OCI-LY7 (cell line): Measurements from ENCODE around the gene DPF3. TPM values are rescaled to one million over a fixed set of nuclear protein-coding genes. Genes with fewer than 3 reads are reported as not detected.

Source experiments
- BruUV-seq: library from RNA; stranded (reverse); fragments of 400-500 nt; replicated peaks from 2 replicates; lab custom pipeline; 2021; lab: Mats Ljungman, UMichigan
- CTCF ChIA-PET: fragments of 300-600 bp; sonication (Branson Sonifier 250); formaldehyde crosslinking; loops from one replicate; lab custom pipeline; 2022; ENCODE audit warnings: antibody characterized with exemption; ENCODE audit not compliant: unreplicated experiment; lab: Charles Lee
- POLR2A ChIA-PET: fragments of 300-600 bp; sonication (Branson Sonifier 250); formaldehyde crosslinking; loops from one replicate; lab custom pipeline; 2022; ENCODE audit warnings: antibody characterized with exemption; lab: Charles Lee
- DNase-seq: peaks from one replicate; pipeline ENCODE4 v3.0.0-alpha.2; 2015; ENCODE audit warnings: low spot score
- H2AFZ ChIP-seq: fragments of 200-600 bp; sonication (generic), shearing (Covaris generic); 2 replicates; pipeline ENCODE4 v1.6.1; 2014; ENCODE audit warnings: mild to moderate bottlenecking, antibody characterized with exemption, low read length, moderate library complexity
- H3K27ac ChIP-seq: fragments of 200-600 bp; sonication (generic); 2 replicates; pipeline ENCODE4 v1.5.1; 2014; ENCODE audit warnings: mixed run types, low read depth, mild to moderate bottlenecking, moderate library complexity, low read length, inconsistent platforms; ENCODE audit not compliant: poor library complexity, severe bottlenecking
- H3K36me3 ChIP-seq: fragments of 200-600 bp; sonication (generic); 2 replicates; pipeline ENCODE4 v1.6.1; 2014; ENCODE audit warnings: mild to moderate bottlenecking, antibody characterized with exemption, low read length, moderate library complexity, mixed read lengths; ENCODE audit not compliant: insufficient read depth
- H3K4me1 ChIP-seq: fragments of 200-600 bp; sonication (generic); 2 replicates; pipeline ENCODE4 v1.5.1; 2014; ENCODE audit warnings: mild to moderate bottlenecking, low read length; ENCODE audit not compliant: insufficient read depth, poor library complexity, severe bottlenecking
- H3K4me2 ChIP-seq: fragments of 200-600 bp; sonication (generic); 2 replicates; pipeline ENCODE4 v1.6.1; 2014; ENCODE audit warnings: mild to moderate bottlenecking, low read length
- H3K4me3 ChIP-seq: fragments of 200-600 bp; sonication (generic); 2 replicates; pipeline ENCODE4 v1.5.1; 2014; ENCODE audit warnings: mild to moderate bottlenecking, low read depth, low read length; ENCODE audit not compliant: poor library complexity, severe bottlenecking
- H3K79me2 ChIP-seq: fragments of 200-600 bp; sonication (generic); 2 replicates; pipeline ENCODE4 v1.6.1; 2016; ENCODE audit warnings: low read depth, mild to moderate bottlenecking, low read length, moderate library complexity, mixed read lengths; ENCODE audit not compliant: insufficient read depth
- H3K9me2 ChIP-seq: fragments of 200-600 bp; sonication (generic); 2 replicates; pipeline ENCODE4 v1.6.1; 2016; ENCODE audit warnings: mild to moderate bottlenecking, low read length, mixed read lengths; ENCODE audit not compliant: insufficient read depth
- H3K9me3 ChIP-seq: fragments of 200-600 bp; sonication (generic); 2 replicates; pipeline ENCODE4 v1.6.1; 2014; ENCODE audit warnings: mild to moderate bottlenecking, mixed run types, low read length, mixed read lengths
- H4K20me1 ChIP-seq: fragments of 200-600 bp; sonication (generic); 2 replicates; pipeline ENCODE4 v1.6.1; 2014; ENCODE audit warnings: mild to moderate bottlenecking, antibody characterized with exemption, low read length, moderate library complexity, mixed read lengths; ENCODE audit not compliant: insufficient read depth
- CTCF ChIP-seq: fragments of 200-600 bp; sonication (generic); conservative IDR thresholded peaks from 2 replicates; pipeline ENCODE4 v1.5.1; 2014; ENCODE audit warnings: mild to moderate bottlenecking, antibody characterized with exemption, low read length, moderate library complexity, mixed read lengths
- EZH2phosphoT487 ChIP-seq: fragments of 200-600 bp; sonication (generic); IDR thresholded peaks from 2 replicates; pipeline ENCODE4 v1.6.1; 2018; ENCODE audit warnings: low read depth, borderline replicate concordance, mild to moderate bottlenecking, mixed run types, antibody characterized with exemption, low read length, moderate library complexity, mixed read lengths
- intact Hi-C: fragments of 100-400 bp; cut with micrococcal nuclease; formaldehyde crosslinking; loops from one replicate; pipeline ENCODE4 v1.10.0; 2022; ENCODE audit not compliant: unreplicated experiment
- total RNA-seq, 2 experiments: library from RNA; depleted of rRNA in 1 of 2; stranded (reverse); fragments of >200 nt in 1 of 2; shearing (Covaris generic) in 1 of 2; gene quantifications; 2 replicates each; pipeline ENCODE4 v1.2.3, GENCODE V29; 2014 to 2022

The DPF3 gene
- total RNA-seq, 2 experiments from 2014 or later: 0.42 TPM; not detected in 1

GRCh38 chr14:72630374-72630773 lies 263.5 kb downstream of the DPF3 start:
- intact Hi-C loops: no loop called here
- Histone ChIP-seq H2AFZ (no peak overlapping the region), H3K79me2 (no peaks in the 10 kb centered on the region), H3K4me1 (no peaks in the 10 kb centered on the region), H3K9me2 (no peaks in the 10 kb centered on the region), H3K4me3 (no peak overlapping the region), H4K20me1 (no peaks in the 10 kb centered on the region), H3K9me3 (peaks cover 13% of the 10 kb centered on the region), H3K27ac (no peak overlapping the region), H3K36me3 (no peaks in the 10 kb centered on the region), H3K4me2 (no peak overlapping the region)
- TF ChIP-seq EZH2phosphoT487 (no peak), CTCF (no peak)
- POLR2A ChIA-PET: interaction anchor here (0.6 to 1.4 kb wide), 2 partner anchors 9 to 743 kb away, joined by 3 to 4 read pairs; no protein-coding TSS in a partner anchor
- no peak for DNase-seq
- BruUV-seq: no TSS peak
- CTCF ChIA-PET: no interaction called here

- H3K4me2 ChIP-seq: no peak overlapping the region
- intact Hi-C loops: no loop called here
- TF ChIP-seq CTCF: no peak
- no peak for TF ChIP-seq EZH2phosphoT487
- no peak for DNase-seq
- peaks cover 13% of the 10 kb centered on the region for H3K9me3 ChIP-seq
- no peaks in the 10 kb centered on the region for H3K4me1 ChIP-seq
- no peaks in the 10 kb centered on the region for H3K79me2 ChIP-seq
- H3K4me3 ChIP-seq: no peak overlapping the region
- no peaks in the 10 kb centered on the region for H3K36me3 ChIP-seq
- no peaks in the 10 kb centered on the region for H4K20me1 ChIP-seq
- ChIA-PET CTCF (no interaction called here), POLR2A (no interaction called here)
- H3K27ac ChIP-seq: no peak overlapping the region
- no peak overlapping the region for H2AFZ ChIP-seq
- no peaks in the 10 kb centered on the region for H3K9me2 ChIP-seq
- no TSS peak for BruUV-seq
Observed at GRCh38 chr14:72629534-72629933, 264.4 kb downstream of the DPF3 start.

- no peaks in the 10 kb centered on the region for H3K36me3 ChIP-seq
- POLR2A ChIA-PET: no interaction called here
- TF ChIP-seq EZH2phosphoT487: no peak
- no peak for TF ChIP-seq CTCF
Observed at GRCh38 chr14:72625689-72626088, 268.2 kb downstream of the DPF3 start.

More at GRCh38 chr14:72625689-72626088, 268.2 kb downstream of the DPF3 start:
- Histone ChIP-seq H3K9me3 (peaks cover 13% of the 10 kb centered on the region), H2AFZ (no peak overlapping the region), H4K20me1 (no peaks in the 10 kb centered on the region), H3K4me1 (no peaks in the 10 kb centered on the region), H3K4me3 (no peak overlapping the region), H3K9me2 (no peaks in the 10 kb centered on the region), H3K79me2 (no peaks in the 10 kb centered on the region), H3K4me2 (no peak overlapping the region), H3K27ac (no peak overlapping the region)
- no TSS peak for BruUV-seq
- DNase-seq: no peak
- intact Hi-C loops: loop anchor here (1.0 kb wide), 1 partner anchor 43 kb away; no protein-coding TSS in a partner anchor
- CTCF ChIA-PET: no interaction called here
